Activated naive CD4-positive, alpha-beta T cell treated with anti-CD3 and anti-CD28 coated beads, Interleukin-2, amount 10 ng/mL, durations not matched to agents 7 days and 5 days (primary cell): ENCODE results near the gene RABL2B.

Experiments used
- CTCF ChIA-PET: fragments of 350-600 bp; sonication (Branson Sonifier 250); formaldehyde crosslinking; loops from one replicate; lab custom pipeline; 2021; ENCODE audit warnings: antibody characterized with exemption; lab: Charles Lee
- DNase-seq: peaks from one replicate; pipeline ENCODE4 v3.0.0-alpha.2; 2020
- H3K27ac Mint-ChIP-seq: one replicate; pipeline ENCODE4 v1.8.0; 2021; ENCODE audit warnings: mild to moderate bottlenecking, moderate library complexity, mixed read lengths
- H3K27me3 Mint-ChIP-seq: one replicate; pipeline ENCODE4 v1.8.0; 2021; ENCODE audit warnings: mild to moderate bottlenecking, mixed read lengths
- H3K36me3 Mint-ChIP-seq: one replicate; pipeline ENCODE4 v1.8.0; 2021; ENCODE audit warnings: mixed read lengths
- H3K4me1 Mint-ChIP-seq: one replicate; pipeline ENCODE4 v1.8.0; 2021; ENCODE audit warnings: mixed read lengths
- H3K4me3 Mint-ChIP-seq: one replicate; pipeline ENCODE4 v1.8.0; 2021; ENCODE audit warnings: mild to moderate bottlenecking, moderate library complexity, mixed read lengths
- H3K9me3 Mint-ChIP-seq: one replicate; pipeline ENCODE4 v1.8.0; 2021; ENCODE audit warnings: mixed read lengths

Gene RABL2B

DNA sequence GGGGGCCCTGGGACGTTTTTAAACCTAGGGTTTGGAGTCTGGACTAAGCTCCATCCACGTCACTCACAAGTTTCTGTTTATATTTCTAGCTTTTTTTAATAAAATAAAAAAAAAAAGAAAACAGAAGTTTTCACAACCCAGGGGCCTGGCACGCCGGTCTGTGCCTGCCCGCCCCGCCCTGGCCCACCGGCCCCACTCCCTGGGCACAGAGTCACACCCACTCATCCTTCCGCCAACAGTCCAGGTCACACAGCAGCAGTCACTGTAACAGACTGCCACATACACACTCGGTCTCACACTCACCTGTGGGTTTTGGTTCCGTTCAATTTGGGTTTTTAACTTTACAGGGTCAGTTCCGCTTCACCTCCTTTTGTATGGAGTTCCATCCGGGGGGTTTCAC lies 50.8 kb downstream of the RABL2B start:
- no peaks in the 10 kb centered on the region for H3K9me3 Mint-ChIP-seq
- H3K27ac Mint-ChIP-seq: no peak overlapping the region
- H3K36me3 Mint-ChIP-seq: no peaks in the 10 kb centered on the region
- no peak overlapping the region for H3K4me3 Mint-ChIP-seq
- peaks cover 5% of the 10 kb centered on the region for H3K4me1 Mint-ChIP-seq
- DNase-seq: no peak
- CTCF ChIA-PET: no interaction called here
- peaks cover 5% of the 10 kb centered on the region for H3K27me3 Mint-ChIP-seq

DNA sequence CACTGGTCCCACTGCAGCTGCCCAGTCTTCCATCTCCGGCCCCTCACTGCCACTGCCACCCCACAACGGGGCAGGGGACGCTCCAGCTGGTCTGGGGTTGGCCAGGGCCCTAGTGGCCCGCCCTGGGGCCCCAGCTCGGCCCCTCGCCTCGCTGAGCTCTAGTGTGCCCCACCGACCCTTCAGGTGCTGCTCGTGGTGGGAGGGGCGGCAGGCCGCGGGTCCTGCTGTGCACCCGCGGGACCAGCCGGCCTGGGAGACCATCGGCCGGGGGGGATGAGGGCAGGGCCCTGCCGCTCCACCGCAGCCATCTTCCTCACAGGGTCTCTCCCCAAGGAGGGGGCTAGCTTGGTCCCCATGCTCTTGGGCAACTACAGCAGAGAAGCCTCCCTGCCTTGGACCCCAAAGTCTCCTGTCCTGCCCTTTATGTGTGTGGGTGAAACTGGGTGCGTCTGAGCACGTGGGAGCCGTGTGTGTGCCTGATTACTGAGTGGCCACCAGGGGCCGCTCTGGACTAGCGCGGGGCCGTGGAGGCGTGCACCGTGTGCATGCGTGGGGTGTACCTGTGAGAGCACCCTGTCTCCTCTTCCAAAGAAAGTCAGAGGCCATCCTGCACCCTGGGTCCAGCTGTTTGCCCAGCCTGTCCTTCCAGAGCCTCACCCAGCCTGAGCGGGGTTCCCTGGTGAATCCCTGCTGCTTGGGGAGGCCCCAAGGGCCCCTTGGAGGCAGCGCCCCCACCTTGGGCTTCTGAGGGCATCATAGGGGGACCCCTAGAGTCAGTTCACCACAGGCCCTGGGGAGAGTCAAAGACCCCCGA lies 51.4 kb downstream of the RABL2B start:
- peak; percentile 71 for DNase-seq
- no peak overlapping the region for H3K27ac Mint-ChIP-seq
- no peaks in the 10 kb centered on the region for H3K36me3 Mint-ChIP-seq
- no peak overlapping the region for H3K4me3 Mint-ChIP-seq
- peaks cover 5% of the 10 kb centered on the region for H3K27me3 Mint-ChIP-seq
- peaks cover 5% of the 10 kb centered on the region for H3K4me1 Mint-ChIP-seq
- H3K9me3 Mint-ChIP-seq: no peaks in the 10 kb centered on the region
- CTCF ChIA-PET: no interaction called here

DNA sequence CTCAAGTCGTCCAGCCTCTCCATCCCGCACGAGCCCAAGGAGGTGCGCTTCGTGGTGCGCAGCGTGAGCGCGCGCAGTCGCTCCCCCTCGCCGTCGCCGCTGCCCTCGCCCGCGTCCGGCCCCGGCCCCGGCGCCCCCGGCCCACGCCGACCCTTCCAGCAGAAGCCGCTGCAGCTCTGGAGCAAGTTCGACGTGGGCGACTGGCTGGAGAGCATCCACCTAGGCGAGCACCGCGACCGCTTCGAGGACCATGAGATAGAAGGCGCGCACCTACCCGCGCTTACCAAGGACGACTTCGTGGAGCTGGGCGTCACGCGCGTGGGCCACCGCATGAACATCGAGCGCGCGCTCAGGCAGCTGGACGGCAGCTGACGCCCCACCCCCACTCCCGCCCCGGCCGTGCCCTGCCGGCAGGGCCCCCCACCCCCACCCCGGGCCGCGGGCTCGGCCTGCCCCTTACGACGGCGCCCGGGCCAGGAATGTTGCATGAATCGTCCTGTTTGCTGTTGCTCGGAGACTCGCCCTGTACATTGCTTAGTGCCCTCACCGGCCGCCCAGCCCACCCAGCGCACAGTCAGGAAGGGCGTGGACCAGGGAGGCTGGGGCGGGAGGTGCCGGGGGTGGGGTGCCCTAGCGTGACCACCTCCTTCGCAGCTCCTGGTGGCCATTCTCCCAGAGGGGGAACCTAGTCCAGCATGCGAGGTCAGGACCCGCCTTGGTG lies 52.3 kb downstream of the RABL2B start:
- H3K9me3 Mint-ChIP-seq: no peaks in the 10 kb centered on the region

GRCh38 chr22:50730013-50730891 lies 53.2 kb downstream of the RABL2B start:
- peaks cover 5% of the 10 kb centered on the region for H3K4me1 Mint-ChIP-seq
- no peak for DNase-seq
- no peak overlapping the region for H3K27ac Mint-ChIP-seq
- CTCF ChIA-PET: no interaction called here
- H3K4me3 Mint-ChIP-seq: no peak overlapping the region
- no peaks in the 10 kb centered on the region for H3K9me3 Mint-ChIP-seq
- H3K27me3 Mint-ChIP-seq: peaks cover 3% of the 10 kb centered on the region
- no peaks in the 10 kb centered on the region for H3K36me3 Mint-ChIP-seq

More for the DNA sequence above, 52.3 kb downstream of the RABL2B start:
- CTCF ChIA-PET: no interaction called here
- Mint-ChIP-seq H3K27me3 (peaks cover 5% of the 10 kb centered on the region), H3K27ac (no peak overlapping the region), H3K4me3 (no peak overlapping the region), H3K36me3 (no peaks in the 10 kb centered on the region), H3K4me1 (peaks cover 5% of the 10 kb centered on the region)
- no peak for DNase-seq

DNA sequence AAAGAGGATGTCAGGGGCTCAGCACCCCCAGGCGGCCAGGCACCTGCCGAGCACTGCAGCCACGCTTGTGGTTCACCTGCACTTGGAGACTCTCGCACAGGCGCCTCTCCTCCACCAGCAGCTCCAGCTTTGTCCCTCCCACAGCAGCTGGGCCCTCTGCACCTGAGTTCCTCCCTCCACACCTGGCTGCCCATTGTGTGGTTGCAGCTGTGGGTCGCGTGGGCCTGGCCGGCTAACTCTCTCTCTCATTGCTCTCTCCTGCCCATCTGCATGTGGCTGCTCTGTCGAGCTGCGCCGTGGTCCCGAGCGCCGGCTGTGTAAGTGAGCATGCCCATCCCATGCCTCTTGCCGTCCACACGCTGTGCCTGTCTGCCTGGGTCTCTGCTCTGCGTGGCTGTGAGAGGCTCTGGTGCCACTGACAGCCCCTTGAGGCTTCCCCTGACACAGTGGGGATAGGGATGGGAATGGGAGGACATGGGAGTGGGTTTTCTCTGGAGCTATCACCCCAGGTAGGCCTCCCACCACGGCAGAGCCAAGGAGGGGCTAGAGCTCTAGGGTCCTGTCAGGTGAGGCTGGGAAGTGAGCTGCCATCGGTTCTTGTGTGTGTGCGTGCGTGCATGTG lies 53.9 kb downstream of the RABL2B start:
- H3K36me3 Mint-ChIP-seq: no peaks in the 10 kb centered on the region
- DNase-seq: no peak

DNA sequence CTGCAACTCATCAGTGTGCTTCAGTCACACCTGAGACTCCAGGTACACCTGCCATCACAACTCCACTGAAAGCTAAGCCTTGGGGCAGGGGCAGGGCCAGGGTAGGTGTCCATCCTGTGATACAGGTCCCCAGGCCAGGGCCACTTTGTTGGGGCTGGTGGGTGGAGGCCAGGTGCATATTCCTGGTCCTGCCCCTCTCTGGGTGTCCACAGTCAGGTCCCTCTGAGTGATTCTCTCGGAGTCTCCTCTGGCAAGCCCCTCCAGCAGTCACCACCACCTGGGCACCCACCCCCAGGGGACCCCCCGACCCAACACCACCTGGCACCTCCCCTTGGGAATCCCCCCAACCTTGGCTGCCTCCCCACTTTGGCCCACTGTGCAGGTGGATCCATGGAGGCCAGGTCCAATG lies 54.9 kb downstream of the RABL2B start:
- Mint-ChIP-seq H3K27me3 (no peaks in the 10 kb centered on the region), H3K9me3 (no peaks in the 10 kb centered on the region), H3K27ac (no peak overlapping the region), H3K4me3 (no peak overlapping the region), H3K4me1 (peaks cover 5% of the 10 kb centered on the region), H3K36me3 (no peaks in the 10 kb centered on the region)
- DNase-seq: no peak
- CTCF ChIA-PET: no interaction called here

More for the DNA sequence above, 53.9 kb downstream of the RABL2B start:
- no peaks in the 10 kb centered on the region for H3K27me3 Mint-ChIP-seq
- H3K4me3 Mint-ChIP-seq: no peak overlapping the region
- no peaks in the 10 kb centered on the region for H3K9me3 Mint-ChIP-seq
- CTCF ChIA-PET: no interaction called here
- H3K27ac Mint-ChIP-seq: no peak overlapping the region
- H3K4me1 Mint-ChIP-seq: peaks cover 5% of the 10 kb centered on the region

GRCh38 chr22:50727678-50728522 lies 55.5 kb downstream of the RABL2B start:
- peaks cover 3% of the 10 kb centered on the region for H3K27me3 Mint-ChIP-seq
- no peaks in the 10 kb centered on the region for H3K36me3 Mint-ChIP-seq
- peaks cover 5% of the 10 kb centered on the region for H3K4me1 Mint-ChIP-seq
- CTCF ChIA-PET: no interaction called here
- no peak for DNase-seq
- H3K4me3 Mint-ChIP-seq: no peak overlapping the region
- no peaks in the 10 kb centered on the region for H3K9me3 Mint-ChIP-seq
- H3K27ac Mint-ChIP-seq: no peak overlapping the region

DNA sequence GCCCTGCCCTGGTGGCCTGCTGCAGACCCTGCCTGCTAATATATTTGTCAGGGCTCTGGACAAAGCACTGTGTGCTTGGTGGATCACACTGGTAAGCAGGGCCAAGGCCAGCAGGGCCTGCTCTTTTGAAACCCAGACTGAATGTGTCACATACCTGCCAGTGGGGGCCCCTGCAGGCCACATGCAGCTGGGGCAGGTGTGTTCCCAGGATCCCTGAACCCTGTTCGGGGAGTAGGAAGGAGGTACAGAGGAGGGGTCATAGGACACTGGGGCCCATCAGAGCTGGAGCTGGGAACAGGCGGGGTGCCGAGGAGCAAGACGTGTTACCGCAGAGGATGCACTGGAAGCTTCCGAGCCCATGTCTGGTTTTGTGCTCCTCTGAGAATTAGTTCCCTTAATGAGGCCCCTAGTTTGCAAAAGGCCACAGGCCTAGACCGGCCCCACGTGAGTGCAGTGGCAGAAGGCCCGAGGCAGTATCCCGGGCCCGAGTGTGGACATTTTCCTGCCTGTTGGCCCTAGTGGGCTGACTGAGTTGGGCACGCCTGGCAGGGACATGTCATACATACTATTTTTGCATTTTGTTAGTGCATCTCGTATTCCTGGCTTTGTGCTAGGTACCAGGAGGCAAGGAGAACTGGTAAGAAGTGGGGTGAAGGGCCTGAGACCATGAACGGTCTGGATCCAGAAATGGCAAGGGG lies 56.6 kb downstream of the RABL2B start:
- Mint-ChIP-seq H3K36me3 (no peaks in the 10 kb centered on the region), H3K4me1 (no peaks in the 10 kb centered on the region), H3K9me3 (no peaks in the 10 kb centered on the region), H3K27me3 (peaks cover 4% of the 10 kb centered on the region), H3K4me3 (no peak overlapping the region), H3K27ac (no peak overlapping the region)
- CTCF ChIA-PET: interaction anchor here (1.2 kb wide), 1 partner anchor 33 kb away, joined by 3 read pairs; no protein-coding TSS in a partner anchor
- DNase-seq: no peak

GRCh38 chr22:50725597-50725996 lies 57.8 kb downstream of the RABL2B start:
- CTCF ChIA-PET: interaction anchor here (1.2 kb wide), 1 partner anchor 31 kb away, joined by 3 read pairs; no protein-coding TSS in a partner anchor
- Mint-ChIP-seq H3K36me3 (no peaks in the 10 kb centered on the region), H3K27me3 (peaks cover 4% of the 10 kb centered on the region), H3K4me3 (no peak overlapping the region), H3K4me1 (no peaks in the 10 kb centered on the region), H3K27ac (no peak overlapping the region), H3K9me3 (no peaks in the 10 kb centered on the region)
- DNase-seq: no peak

GRCh38 chr22:50724616-50725015 lies 58.8 kb downstream of the RABL2B start:
- CTCF ChIA-PET: no interaction called here
- no peak for DNase-seq
- Mint-ChIP-seq H3K27ac (no peak overlapping the region), H3K27me3 (peaks cover 4% of the 10 kb centered on the region), H3K4me1 (no peaks in the 10 kb centered on the region), H3K9me3 (no peaks in the 10 kb centered on the region), H3K4me3 (no peak overlapping the region), H3K36me3 (no peaks in the 10 kb centered on the region)

DNA sequence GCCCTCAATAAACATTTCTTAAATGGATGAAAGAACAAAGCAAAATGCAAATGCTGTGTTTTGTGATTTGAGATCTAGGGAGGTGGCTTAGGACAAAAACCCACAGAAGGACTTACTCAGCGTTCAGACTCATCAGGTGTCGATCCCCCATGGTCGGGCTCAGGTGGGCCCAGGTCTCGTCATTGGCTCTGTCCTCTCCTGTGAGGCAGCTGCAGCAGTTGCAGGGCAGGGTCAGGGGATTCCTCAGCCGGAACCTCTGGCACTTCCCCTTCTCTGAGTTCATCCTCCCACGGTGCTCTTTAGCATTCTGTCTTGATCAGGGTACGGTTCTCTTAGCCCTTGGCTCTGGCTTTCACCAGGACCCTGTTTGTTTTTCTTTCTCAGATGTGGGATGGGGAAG lies 59.4 kb downstream of the RABL2B start:
- H3K27me3 Mint-ChIP-seq: peaks cover 4% of the 10 kb centered on the region
- no peak overlapping the region for H3K27ac Mint-ChIP-seq
- H3K9me3 Mint-ChIP-seq: no peaks in the 10 kb centered on the region
- H3K4me3 Mint-ChIP-seq: no peak overlapping the region
- DNase-seq: no peak
- no peaks in the 10 kb centered on the region for H3K36me3 Mint-ChIP-seq
- CTCF ChIA-PET: no interaction called here
- H3K4me1 Mint-ChIP-seq: no peaks in the 10 kb centered on the region

DNA sequence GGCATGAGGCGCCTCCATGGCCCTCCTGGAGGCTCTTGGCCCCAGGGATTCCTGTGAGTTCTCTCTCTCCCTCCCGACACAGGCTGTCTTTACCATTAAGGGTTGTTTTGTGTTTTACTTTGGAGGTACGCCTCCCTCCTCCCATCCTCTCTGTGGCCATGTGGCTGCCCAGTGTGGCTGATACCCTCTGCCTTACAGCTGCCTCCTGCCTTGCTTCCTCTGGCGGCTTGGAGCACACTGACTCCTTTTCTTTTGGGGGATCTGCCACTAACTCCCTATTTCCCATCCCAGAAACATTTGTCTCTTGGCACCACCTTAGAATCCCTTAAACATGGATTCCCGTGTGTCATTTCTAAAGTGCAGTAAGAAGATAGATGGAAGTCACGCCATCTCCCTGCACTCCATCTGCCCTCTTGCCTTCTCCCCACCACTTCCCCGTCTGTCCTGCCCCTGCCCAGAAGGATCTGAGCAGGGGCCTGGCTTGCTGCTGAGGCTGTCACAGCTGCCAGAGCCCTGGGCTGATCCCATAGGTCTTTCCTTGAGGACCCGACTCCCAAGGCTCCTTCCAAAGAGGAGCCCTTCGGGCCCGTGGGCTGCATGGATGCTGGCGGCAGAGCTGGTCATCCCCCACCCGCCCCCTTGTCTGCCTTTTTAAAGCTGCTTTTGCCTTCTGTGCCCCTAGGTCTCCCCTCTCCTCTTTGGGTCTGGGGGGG lies 60.6 kb downstream of the RABL2B start:
- Mint-ChIP-seq H3K27me3 (peaks cover 4% of the 10 kb centered on the region), H3K4me1 (no peaks in the 10 kb centered on the region)

More for the DNA sequence above, 60.6 kb downstream of the RABL2B start:
- H3K4me3 Mint-ChIP-seq: no peak overlapping the region
- DNase-seq: no peak
- no peaks in the 10 kb centered on the region for H3K36me3 Mint-ChIP-seq
- CTCF ChIA-PET: no interaction called here
- H3K27ac Mint-ChIP-seq: no peak overlapping the region
- no peaks in the 10 kb centered on the region for H3K9me3 Mint-ChIP-seq
